Activated T-helper 9 cell treated with anti-CD3 and anti-CD28 coated beads, Interleukin-2, amount 50 U/mL, for 16 hours (primary cell): ENCODE measurements around the gene CCDC150.
"Not testable (repeated sequence)": the region's sequence is repeated elsewhere in the genome, so short reads cannot be mapped to it uniquely, and the experiment has no call there.

Experiments
- DNase-seq: peaks from one replicate; pipeline ENCODE4 v3.0.0-alpha.2; 2020; ENCODE audit warnings: low read depth

CCDC150 gene

DNA sequence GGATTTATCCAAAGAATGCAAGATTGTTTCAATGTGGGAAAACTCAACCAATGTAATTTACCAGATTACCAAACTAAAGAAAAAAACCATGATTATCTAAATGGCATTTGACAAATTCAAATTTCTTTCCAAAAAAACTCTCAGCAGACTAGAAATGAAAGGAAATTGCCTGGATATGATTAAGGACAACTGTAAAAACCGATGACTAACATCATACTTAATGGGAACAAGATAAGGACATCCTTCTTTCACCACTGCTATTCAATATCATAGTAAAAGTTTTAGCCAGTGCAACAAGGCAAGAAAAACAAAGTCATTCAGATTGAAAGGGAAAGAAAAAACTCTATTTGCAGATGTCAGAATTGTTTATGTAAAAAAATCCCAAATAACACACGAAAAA, 4.4 kb upstream of the CCDC150 start:
- DNase-seq = no peak

DNA sequence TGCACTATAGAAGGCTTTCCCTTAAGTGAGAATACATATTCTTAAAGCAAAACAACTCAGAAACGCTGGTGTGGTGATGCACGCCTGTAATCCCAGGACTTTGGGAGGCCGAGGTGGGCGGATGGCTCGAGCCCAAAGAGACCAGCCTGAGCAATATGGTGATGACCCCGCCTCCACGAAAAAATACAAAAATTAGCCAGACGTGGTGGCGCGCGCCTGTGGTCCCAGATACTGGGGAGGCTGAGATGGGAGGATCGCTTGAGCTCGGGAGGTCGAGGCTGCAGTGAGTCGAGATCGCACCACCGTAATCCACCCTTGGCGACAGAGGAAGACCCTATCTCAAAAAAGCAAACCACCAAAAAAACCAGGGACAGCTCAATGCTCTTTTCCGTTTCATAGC, 750 bp upstream of the CCDC150 start:
- no peak for DNase-seq

DNA sequence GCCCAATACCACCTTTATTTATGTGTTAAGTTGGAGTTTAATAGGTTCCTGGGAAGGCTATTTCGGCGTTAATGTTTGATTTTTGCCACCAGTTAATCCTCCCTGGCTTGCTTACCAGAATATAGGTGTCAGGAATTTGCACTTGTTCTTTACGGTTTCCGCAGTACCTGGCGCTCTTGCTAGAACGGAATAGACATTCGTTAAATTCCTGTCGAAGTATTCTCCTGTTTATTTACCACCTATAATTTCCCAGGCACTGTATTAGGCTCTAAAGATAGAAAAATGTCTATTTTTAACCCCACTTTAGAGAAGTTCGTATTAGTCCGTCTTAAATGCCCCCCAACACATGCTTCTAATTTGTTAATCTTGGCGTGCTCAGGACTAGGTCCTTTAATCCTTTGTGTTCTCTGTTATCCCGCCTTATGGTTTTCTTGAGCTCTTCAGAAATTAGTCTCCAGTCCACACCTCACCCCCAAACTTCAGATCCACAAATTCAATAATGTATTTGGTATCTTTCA, 575 bp downstream of the CCDC150 start:
- DNase-seq = no peak

DNA sequence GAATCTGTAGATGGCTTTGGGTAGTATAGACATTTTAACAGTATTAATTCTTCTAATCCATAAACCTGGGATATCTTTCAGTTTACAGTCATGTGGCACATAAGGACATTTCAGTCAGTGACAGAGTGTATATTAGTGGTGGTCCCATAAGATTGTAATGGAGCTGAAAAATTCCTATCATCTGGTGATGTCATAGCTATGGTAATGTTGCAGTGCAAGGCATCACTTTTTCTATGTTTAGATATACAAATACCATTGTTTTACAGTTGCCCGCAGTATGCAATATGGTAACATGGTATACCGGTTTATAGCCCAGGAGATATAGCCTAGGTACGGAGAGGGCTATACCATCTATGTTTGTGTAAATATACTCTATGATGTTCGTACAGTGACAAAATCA, 9.7 kb downstream of the CCDC150 start:
- no peak for DNase-seq

- DNase-seq = no peak
Observed at GRCh38 chr2:196651387-196652094, 12.0 kb downstream of the CCDC150 start.

GRCh38 chr2:196652869-196653268, 13.4 kb downstream of the CCDC150 start:
- no peak for DNase-seq

- DNase-seq = no peak
Observed at GRCh38 chr2:196653843-196654242, 14.3 kb downstream of the CCDC150 start.

GRCh38 chr2:196655761-196656160, 16.2 kb downstream of the CCDC150 start:
- no peak for DNase-seq

DNA sequence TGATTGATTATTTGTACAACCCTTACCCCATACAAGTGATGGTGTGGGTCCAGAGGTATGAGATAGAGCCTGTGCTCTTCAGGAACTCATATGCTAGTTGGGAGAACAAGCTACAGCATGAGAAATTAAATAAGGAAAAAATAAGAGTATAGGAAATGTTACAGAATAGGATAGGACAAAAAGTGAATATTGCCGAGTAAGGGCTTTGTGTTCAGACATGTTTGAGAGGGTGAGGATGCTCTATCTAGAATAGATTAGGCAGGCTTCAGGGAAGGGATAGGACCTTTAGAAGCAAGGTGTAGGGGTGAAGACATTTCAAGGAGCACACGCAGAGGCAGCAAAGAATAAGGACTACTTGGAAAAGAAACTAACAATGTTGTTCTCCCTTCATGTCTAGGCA, 17.8 kb downstream of the CCDC150 start:
- no peak for DNase-seq

DNA sequence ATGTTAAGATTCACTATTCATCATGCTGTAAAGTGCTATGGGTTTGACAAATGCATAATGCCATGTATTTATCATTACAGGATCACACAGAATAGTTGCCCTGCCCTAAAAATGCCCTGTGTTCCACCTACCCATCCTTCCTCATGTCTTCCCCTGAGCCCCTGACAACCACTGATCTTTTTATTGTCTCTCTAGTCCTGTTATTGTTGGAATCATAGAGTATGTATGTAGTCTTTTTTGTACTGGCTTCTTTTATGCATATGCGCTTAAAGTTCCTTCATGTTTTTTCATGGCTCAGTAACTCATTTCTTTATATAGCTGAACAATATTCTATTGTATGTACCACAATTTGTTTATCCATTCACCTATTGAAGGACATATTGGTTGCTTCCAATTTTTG, 20.3 kb downstream of the CCDC150 start:
- DNase-seq = no peak

- no peak for DNase-seq
Observed at GRCh38 chr2:196660244-196660643, 20.7 kb downstream of the CCDC150 start.

GRCh38 chr2:196670342-196670741, 30.8 kb downstream of the CCDC150 start:
- no peak for DNase-seq

- DNase-seq = no peak
Observed at GRCh38 chr2:196675963-196676362, 36.4 kb downstream of the CCDC150 start.

GRCh38 chr2:196677404-196677803, 37.9 kb downstream of the CCDC150 start:
- no peak for DNase-seq

DNA sequence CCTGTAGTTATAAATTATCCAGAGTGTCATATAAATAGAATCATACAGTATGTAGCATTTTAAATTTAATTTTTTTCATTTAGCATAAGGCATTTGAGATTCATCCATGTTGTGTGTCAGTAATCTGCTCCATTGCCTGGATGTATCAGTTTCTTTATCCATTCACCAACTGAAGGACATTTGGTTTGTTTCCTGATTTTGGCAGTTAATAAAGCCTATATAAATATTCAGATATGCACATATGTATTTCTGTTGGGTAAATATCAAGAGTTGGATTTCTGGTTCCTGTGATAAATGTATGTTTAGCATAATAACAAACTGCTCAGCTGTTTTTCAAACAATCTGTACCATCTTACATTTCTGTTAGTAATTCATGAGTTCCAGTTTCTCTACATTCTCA, 39.9 kb downstream of the CCDC150 start:
- DNase-seq = no peak

GRCh38 chr2:196681510-196681909, 42.0 kb downstream of the CCDC150 start:
- no peak for DNase-seq

- no peak for DNase-seq
Observed at GRCh38 chr2:196685792-196686191, 46.3 kb downstream of the CCDC150 start.

GRCh38 chr2:196686737-196687136, 47.2 kb downstream of the CCDC150 start:
- DNase-seq = not testable (repeated sequence)

DNA sequence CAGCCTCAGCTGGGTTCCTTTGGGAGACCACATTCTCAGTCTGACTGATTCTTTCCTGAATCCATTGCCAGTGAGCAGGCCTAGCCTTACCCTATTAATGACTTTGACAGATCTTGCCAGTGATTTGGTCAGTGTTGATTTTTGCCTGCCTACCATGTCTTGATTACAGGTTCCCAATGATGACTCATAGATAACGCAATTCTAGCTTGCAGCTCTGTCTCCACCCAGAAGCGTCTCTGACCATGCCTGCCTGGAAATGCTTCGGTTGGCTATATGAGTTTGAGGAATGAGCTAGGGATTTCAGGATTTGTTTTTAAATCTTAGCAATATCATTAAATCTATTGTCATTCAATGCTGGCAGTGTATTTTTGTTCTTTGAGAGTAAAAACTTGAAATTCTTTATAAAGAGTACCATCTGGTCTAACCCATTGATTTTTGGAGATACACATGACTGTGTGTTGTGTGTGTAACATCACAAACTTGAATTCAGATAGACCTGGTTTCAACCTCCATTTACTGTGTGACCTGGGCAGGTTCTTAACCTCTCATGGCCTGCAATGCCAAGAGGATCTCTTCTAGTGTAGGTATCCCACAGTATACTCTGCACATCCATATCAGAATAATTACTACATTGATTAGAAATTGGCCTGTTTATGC, 57.0 kb downstream of the CCDC150 start:
- DNase-seq = no peak

- DNase-seq = no peak
Observed at GRCh38 chr2:196697825-196698224, 58.3 kb downstream of the CCDC150 start.

GRCh38 chr2:196702641-196703040, 63.1 kb downstream of the CCDC150 start:
- DNase-seq = no peak

DNA sequence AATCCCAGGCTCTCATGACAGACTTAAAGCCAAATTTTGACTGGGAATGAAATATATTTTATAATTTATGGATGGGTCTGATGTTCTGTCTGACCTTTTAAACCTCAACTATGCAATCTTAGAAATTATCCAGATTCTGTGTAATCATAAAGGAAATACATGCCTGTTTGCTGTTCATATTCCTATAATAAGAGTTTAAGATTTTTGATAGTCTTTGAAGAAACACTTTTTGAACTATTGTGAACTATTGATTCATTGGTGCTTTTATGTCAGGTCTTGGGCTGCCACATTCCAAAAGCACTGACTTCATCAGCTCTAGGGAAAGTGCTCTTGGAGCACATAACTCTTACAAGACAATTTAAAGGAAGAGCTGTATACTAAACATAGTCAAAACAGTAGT, 64.2 kb downstream of the CCDC150 start:
- DNase-seq = no peak

GRCh38 chr2:196710056-196710455, 70.5 kb downstream of the CCDC150 start:
- not testable (repeated sequence) for DNase-seq

DNA sequence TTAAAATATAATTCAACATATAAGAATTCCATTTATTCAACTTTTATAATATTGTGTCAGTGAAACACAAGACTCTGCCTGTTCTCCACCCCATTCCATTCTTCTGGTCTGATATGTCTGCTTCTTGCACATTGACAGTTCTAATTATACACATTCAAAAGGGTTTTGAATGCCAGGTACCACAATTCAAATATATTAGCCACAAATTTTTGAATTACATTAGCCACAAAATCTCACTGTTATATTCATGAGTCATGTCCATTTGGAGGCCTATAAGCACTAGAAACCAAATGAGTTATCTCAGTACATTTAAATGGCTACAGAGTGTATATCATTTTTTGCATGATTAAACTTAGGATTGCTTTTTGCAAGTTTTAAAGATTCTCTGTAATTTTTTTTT, 72.1 kb downstream of the CCDC150 start:
- DNase-seq = no peak
